Cardiac muscle cell (in vitro differentiated cells and primary cell): ENCODE measurements around the gene NOL3. TPM values are rescaled to one million over a fixed set of nuclear protein-coding genes. Genes with fewer than 3 reads are reported as not detected.
A peak's percentile ranks its signal among the peaks of the same experiment; 100 is the strongest.

Source experiments
- DNase-seq, 2 donors: peaks; one replicate each; pipeline versions ENCODE4 v3.0.0 to v3.0.0-alpha.2; 2010 to 2017; ENCODE audit warnings: low read depth in 1 of 2, low spot score in 1 of 2
- H3K27ac ChIP-seq: fragments of 200-600 bp; sonication (generic); 2 replicates; pipeline ENCODE4 v1.5.1; 2016
- H3K27me3 ChIP-seq: fragments of 200-600 bp; sonication (generic); 2 replicates; pipeline ENCODE4 v1.6.0; 2016; ENCODE audit warnings: control low read depth
- H3K36me3 ChIP-seq: fragments of 200-600 bp; sonication (generic); 2 replicates; pipeline ENCODE4 v1.5.1; 2016; ENCODE audit warnings: control low read depth
- H3K4me1 ChIP-seq: fragments of 200-600 bp; sonication (generic); 2 replicates; pipeline ENCODE4 v1.8.1; 2017; ENCODE audit warnings: low read depth, mild to moderate bottlenecking, mixed run types
- H3K4me3 ChIP-seq: fragments of 200-600 bp; sonication (generic); 2 replicates; pipeline ENCODE4 v1.5.1; 2016; ENCODE audit warnings: mild to moderate bottlenecking
- H3K9me3 ChIP-seq: fragments of 200-600 bp; sonication (generic); 2 replicates; pipeline ENCODE4 v1.5.1; 2017; ENCODE audit warnings: low read depth, mild to moderate bottlenecking, control low read depth
- CTCF ChIP-seq: IDR thresholded peaks from 2 replicates; pipeline ENCODE4 v1.5.1; 2012; ENCODE audit warnings: low read depth, mild to moderate bottlenecking, low read length
- polyA plus RNA-seq: library from polyadenylated mRNA; unstranded; fragments of >200 nt; fragmentation: Nextera tagmentation; extraction: Ambion mirVana; gene quantifications from 2 replicates; pipeline ENCODE4 v1.2.1, GENCODE V29; 2016
- total RNA-seq: library from RNA; depleted of rRNA; stranded (reverse); fragments of >200 nt; gene quantifications from 2 replicates; pipeline ENCODE4 v1.2.3, GENCODE V29; 2016

The NOL3 gene
- total and polyA plus RNA-seq, 2 experiments from 2014 or later = 31.1 to 40.6 TPM

GRCh38 chr16:67162506-67163163 is 7.7 kb upstream of the NOL3 start:
- H3K9me3 ChIP-seq = no peaks in the 10 kb centered on the region
- no peak overlapping the region for H3K27ac ChIP-seq
- H3K4me3 ChIP-seq = peak overlapping the region; percentile 33
- no peak for TF ChIP-seq CTCF
- H3K27me3 ChIP-seq = peaks cover 97% of the 10 kb centered on the region
- H3K4me1 ChIP-seq = peaks cover 6% of the 10 kb centered on the region
- peak in 1 of 2 donors; percentile 34 for DNase-seq
- no peaks in the 10 kb centered on the region for H3K36me3 ChIP-seq

- peak; percentile 56 to 58 for DNase-seq
- H3K36me3 ChIP-seq = no peaks in the 10 kb centered on the region
- H3K27me3 ChIP-seq = peaks cover 97% of the 10 kb centered on the region
- no peak overlapping the region for H3K27ac ChIP-seq
- peak overlapping the region; percentile 33 for H3K4me3 ChIP-seq
- no peak for TF ChIP-seq CTCF
- peaks cover 6% of the 10 kb centered on the region for H3K4me1 ChIP-seq
- no peaks in the 10 kb centered on the region for H3K9me3 ChIP-seq
These were observed 7.0 kb upstream of the NOL3 start for GRCh38 chr16:67163164-67163998.

- H3K27ac ChIP-seq = no peak overlapping the region
- no peaks in the 10 kb centered on the region for H3K9me3 ChIP-seq
- H3K27me3 ChIP-seq = peaks cover 97% of the 10 kb centered on the region
- H3K4me1 ChIP-seq = peaks cover 6% of the 10 kb centered on the region
- no peak for DNase-seq
- H3K4me3 ChIP-seq = peak overlapping the region; percentile 33
- no peak for TF ChIP-seq CTCF
- H3K36me3 ChIP-seq = no peaks in the 10 kb centered on the region
These were observed 6.3 kb upstream of the NOL3 start for GRCh38 chr16:67163999-67164558.

GRCh38 chr16:67164599-67165061 is 5.7 kb upstream of the NOL3 start, which contains the start of gene HSF4:
HSF4 (plus strand) TSS chr16:67164745; CDS start chr16:67164812, 67 bp downstream.
- H3K4me1 ChIP-seq = peaks cover 12% of the 10 kb centered on the region
- no peak for TF ChIP-seq CTCF
- no peaks in the 10 kb centered on the region for H3K36me3 ChIP-seq
- peaks cover 94% of the 10 kb centered on the region for H3K27me3 ChIP-seq
- DNase-seq = peak; percentile 38 to 46
- H3K27ac ChIP-seq = no peak within 1 kb of the TSS
- H3K9me3 ChIP-seq = no peaks in the 10 kb centered on the region
- H3K4me3 ChIP-seq = peak within 1 kb of the TSS; percentile 33
